HL-60 (cell line): ENCODE measurements around the gene CHERP.

Source experiments
- POLR2AphosphoS5 ChIP-seq: IDR thresholded peaks from 2 replicates; pipeline ENCODE4 v1.6.1; 2012; ENCODE audit warnings: low read depth
- SPI1 ChIP-seq: IDR thresholded peaks from 2 replicates; pipeline ENCODE4 v1.6.1; 2012; ENCODE audit warnings: low read depth, mild to moderate bottlenecking, borderline replicate concordance
- TF ChIP-seq, protein P1 (sequence below): IDR thresholded peaks from one replicate; pipeline ENCODE4 v1.5.1; 2011; ENCODE audit warnings: low read length, control low read depth, inconsistent platforms; ENCODE audit not compliant: insufficient read depth
- TF ChIP-seq, protein P2 (sequence below): IDR thresholded peaks from 2 replicates; pipeline ENCODE4 v1.6.1; 2012; ENCODE audit warnings: low read depth; ENCODE audit not compliant: insufficient replicate concordance

DNA sequence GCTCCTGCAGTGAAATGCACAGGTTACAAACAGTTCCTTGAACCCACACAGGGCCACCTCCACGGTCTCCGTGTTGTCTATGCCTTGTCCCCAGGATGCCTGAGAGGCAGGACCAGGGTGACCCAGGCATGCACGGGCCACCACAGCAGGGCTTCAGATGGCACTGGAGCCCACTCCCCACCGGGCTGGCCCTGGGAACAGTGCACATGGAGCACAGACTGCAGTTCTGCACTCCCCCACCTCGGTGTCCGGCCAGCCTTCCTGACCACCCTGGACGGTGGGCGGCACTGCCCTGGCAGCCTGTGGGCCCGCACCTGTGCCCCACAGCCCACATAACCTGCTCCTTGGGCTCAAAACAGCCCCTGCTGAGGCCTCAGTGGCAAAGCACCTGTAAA lies 44.2 kb upstream of the CHERP start:
- TF ChIP-seq, protein P1, sequence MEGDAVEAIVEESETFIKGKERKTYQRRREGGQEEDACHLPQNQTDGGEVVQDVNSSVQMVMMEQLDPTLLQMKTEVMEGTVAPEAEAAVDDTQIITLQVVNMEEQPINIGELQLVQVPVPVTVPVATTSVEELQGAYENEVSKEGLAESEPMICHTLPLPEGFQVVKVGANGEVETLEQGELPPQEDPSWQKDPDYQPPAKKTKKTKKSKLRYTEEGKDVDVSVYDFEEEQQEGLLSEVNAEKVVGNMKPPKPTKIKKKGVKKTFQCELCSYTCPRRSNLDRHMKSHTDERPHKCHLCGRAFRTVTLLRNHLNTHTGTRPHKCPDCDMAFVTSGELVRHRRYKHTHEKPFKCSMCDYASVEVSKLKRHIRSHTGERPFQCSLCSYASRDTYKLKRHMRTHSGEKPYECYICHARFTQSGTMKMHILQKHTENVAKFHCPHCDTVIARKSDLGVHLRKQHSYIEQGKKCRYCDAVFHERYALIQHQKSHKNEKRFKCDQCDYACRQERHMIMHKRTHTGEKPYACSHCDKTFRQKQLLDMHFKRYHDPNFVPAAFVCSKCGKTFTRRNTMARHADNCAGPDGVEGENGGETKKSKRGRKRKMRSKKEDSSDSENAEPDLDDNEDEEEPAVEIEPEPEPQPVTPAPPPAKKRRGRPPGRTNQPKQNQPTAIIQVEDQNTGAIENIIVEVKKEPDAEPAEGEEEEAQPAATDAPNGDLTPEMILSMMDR = no peak
- TF ChIP-seq, protein P2, sequence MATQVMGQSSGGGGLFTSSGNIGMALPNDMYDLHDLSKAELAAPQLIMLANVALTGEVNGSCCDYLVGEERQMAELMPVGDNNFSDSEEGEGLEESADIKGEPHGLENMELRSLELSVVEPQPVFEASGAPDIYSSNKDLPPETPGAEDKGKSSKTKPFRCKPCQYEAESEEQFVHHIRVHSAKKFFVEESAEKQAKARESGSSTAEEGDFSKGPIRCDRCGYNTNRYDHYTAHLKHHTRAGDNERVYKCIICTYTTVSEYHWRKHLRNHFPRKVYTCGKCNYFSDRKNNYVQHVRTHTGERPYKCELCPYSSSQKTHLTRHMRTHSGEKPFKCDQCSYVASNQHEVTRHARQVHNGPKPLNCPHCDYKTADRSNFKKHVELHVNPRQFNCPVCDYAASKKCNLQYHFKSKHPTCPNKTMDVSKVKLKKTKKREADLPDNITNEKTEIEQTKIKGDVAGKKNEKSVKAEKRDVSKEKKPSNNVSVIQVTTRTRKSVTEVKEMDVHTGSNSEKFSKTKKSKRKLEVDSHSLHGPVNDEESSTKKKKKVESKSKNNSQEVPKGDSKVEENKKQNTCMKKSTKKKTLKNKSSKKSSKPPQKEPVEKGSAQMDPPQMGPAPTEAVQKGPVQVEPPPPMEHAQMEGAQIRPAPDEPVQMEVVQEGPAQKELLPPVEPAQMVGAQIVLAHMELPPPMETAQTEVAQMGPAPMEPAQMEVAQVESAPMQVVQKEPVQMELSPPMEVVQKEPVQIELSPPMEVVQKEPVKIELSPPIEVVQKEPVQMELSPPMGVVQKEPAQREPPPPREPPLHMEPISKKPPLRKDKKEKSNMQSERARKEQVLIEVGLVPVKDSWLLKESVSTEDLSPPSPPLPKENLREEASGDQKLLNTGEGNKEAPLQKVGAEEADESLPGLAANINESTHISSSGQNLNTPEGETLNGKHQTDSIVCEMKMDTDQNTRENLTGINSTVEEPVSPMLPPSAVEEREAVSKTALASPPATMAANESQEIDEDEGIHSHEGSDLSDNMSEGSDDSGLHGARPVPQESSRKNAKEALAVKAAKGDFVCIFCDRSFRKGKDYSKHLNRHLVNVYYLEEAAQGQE = no peak
- TF ChIP-seq POLR2AphosphoS5 = no peak
- TF ChIP-seq SPI1 = no peak
